ENCODE data around the gene FRY. TPM values are rescaled to one million over a fixed set of nuclear protein-coding genes. Genes with fewer than 3 reads are reported as not detected.

Gene FRY
- total and polyA plus RNA-seq, 2 of the 13 experiments (the other 11 are each of a cell fraction or from before 2014, with no cell fraction given): 8.2 to 13.1 TPM

- TF ChIP-seq PAXIP1 (CRISPR knock-in tag; conservative IDR thresholded peaks at IDR 0.05) (peak; percentile 75), FOXA3 (CRISPR knock-in tag; IDR thresholded peaks at IDR 0.05) (peak; percentile 71), FOXA1 (IDR thresholded peaks at IDR 0.05) (no peak), FOXA1 (CRISPR knock-in tag; IDR thresholded peaks at IDR 0.05) (peak; percentile 50), MED1 (CRISPR knock-in tag; IDR thresholded peaks at IDR 0.05) (peak; percentile 32; the same call in 1 of the 2 replicates), ARID5B (CRISPR knock-in tag; IDR thresholded peaks at IDR 0.05) (peak; percentile 79; the same call in 1 of the 2 replicates)
These were observed 43.7 kb downstream of the FRY start (continued) for GRCh38 chr13:32075170-32075851.

All from HepG2 (cell line).